ENCODE measurements around the gene CHFR. TPM values are rescaled to one million over a fixed set of nuclear protein-coding genes. Genes with fewer than 3 reads are reported as not detected.

Gene CHFR
- total RNA-seq, 2 experiments from 2014 or later: 75.1 to 85.6 TPM

DNA sequence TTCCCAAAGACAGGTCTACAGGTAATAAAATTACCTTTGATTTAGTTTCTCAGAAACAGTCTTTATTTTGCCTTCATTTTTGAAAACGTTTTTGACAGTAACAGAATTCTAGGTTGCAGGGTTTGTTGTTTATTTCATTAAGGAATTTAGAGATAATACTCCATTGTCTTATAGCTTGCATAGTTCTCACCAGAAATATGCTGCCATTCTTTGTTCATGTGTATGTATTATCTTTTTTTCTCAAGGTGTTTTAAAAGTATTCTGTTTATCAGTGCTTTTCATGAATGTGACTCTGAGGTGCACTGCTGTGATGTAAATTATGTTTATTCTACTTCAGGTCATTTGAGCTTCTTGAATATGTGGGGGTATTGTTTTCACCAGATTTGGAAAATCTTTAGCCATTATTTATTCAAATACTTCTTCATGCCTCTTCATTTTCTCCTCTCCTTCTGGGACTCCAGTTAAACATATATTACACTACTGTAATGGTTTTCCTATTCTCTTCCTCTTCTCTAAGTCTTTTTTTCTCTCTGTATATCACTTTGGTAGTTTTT, 36.0 kb upstream of the CHFR start:
- Mint-ChIP-seq H3K27ac (no peak overlapping the region), H3K4me3 (no peak overlapping the region), H3K4me1 (ENCODE audit: low read depth) (no peaks in the 10 kb centered on the region), H3K9me3 (peaks cover 7% of the 10 kb centered on the region), H3K36me3 (ENCODE audit: low read depth) (peaks cover 79% of the 10 kb centered on the region), H3K27me3 (no peaks in the 10 kb centered on the region)
- ChIA-PET CTCF (no interaction called here), POLR2A (no interaction called here)
- Histone ChIP-seq H3K4me1 (ENCODE audit: insufficient read depth, low read length) (no peaks in the 10 kb centered on the region), H3K27me3 (ENCODE audit: control insufficient read depth in 1 of 2, insufficient read depth in 2 of 2, low read length in 2 of 2) (no peaks in the 10 kb centered on the region), H3K36me3 (ENCODE audit: insufficient read depth, low read length) (no peaks in the 10 kb centered on the region), H3K27ac (ENCODE audit: low read depth in 1 of 2, low read length in 2 of 2) (no peak overlapping the region), H3K9me3 (ENCODE audit: control insufficient read depth in 1 of 2, insufficient read depth in 1 of 2, low read length in 2 of 2) (peaks cover 54 to 90% of the 10 kb centered on the region in 2 experiments), H3K4me3 (ENCODE audit: low read length) (no peak overlapping the region)
- intact Hi-C loops (cut with DNase I, micrococcal nuclease): loop anchor here in 1 of 2 experiments (5.0 kb wide), 1 partner anchor 139 kb away; no protein-coding TSS in a partner anchor
- TF ChIP-seq, protein P1, sequence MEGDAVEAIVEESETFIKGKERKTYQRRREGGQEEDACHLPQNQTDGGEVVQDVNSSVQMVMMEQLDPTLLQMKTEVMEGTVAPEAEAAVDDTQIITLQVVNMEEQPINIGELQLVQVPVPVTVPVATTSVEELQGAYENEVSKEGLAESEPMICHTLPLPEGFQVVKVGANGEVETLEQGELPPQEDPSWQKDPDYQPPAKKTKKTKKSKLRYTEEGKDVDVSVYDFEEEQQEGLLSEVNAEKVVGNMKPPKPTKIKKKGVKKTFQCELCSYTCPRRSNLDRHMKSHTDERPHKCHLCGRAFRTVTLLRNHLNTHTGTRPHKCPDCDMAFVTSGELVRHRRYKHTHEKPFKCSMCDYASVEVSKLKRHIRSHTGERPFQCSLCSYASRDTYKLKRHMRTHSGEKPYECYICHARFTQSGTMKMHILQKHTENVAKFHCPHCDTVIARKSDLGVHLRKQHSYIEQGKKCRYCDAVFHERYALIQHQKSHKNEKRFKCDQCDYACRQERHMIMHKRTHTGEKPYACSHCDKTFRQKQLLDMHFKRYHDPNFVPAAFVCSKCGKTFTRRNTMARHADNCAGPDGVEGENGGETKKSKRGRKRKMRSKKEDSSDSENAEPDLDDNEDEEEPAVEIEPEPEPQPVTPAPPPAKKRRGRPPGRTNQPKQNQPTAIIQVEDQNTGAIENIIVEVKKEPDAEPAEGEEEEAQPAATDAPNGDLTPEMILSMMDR (IDR thresholded peaks at IDR 0.05): no peak
- DNase-seq (no peak), ATAC-seq (ENCODE audit: poor library complexity) (no peak)

DNA sequence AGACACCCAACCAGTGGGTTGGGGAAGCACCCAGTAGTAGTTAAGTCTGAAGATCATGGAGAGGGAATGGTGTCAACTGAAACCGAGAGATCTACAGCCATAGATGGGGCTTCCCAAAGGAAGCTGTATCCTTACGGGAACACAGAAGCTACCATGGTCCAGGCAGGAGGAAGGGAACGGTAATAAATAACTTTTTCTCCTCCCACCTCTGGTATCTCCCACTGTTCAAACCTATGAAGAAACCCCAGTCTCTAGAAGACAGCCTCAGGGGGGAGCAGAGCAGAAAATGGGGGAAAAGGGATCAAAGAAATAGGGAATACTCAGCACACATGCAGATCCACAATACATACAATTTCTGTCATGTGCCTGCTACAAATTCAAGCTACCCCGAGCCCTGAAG, 35.3 kb upstream of the CHFR start:
- intact Hi-C loops (cut with DNase I, micrococcal nuclease): loop anchor here in 1 of 2 experiments (5.0 kb wide), 1 partner anchor 140 kb away; no protein-coding TSS in a partner anchor
- ChIA-PET POLR2A (no interaction called here), CTCF (no interaction called here)
- H3K4me3 ChIP-seq (ENCODE audit: low read length): no peak overlapping the region
- H3K27ac ChIP-seq (ENCODE audit: low read depth in 1 of 2, low read length in 2 of 2): no peak overlapping the region
- Mint-ChIP-seq H3K4me3 (no peak overlapping the region), H3K36me3 (ENCODE audit: low read depth) (peaks cover 79% of the 10 kb centered on the region), H3K27me3 (no peaks in the 10 kb centered on the region), H3K9me3 (peaks cover 13% of the 10 kb centered on the region), H3K4me1 (ENCODE audit: low read depth) (no peaks in the 10 kb centered on the region), H3K27ac (no peak overlapping the region)
- no peaks in the 10 kb centered on the region for H3K36me3 ChIP-seq (ENCODE audit: insufficient read depth, low read length)
- H3K27me3 ChIP-seq (ENCODE audit: control insufficient read depth in 1 of 2, insufficient read depth in 2 of 2, low read length in 2 of 2): no peaks in the 10 kb centered on the region
- no peak for DNase-seq
- TF ChIP-seq, protein P1 (IDR thresholded peaks at IDR 0.05): no peak
- ATAC-seq (ENCODE audit: poor library complexity): no peak
- H3K9me3 ChIP-seq (ENCODE audit: control insufficient read depth in 1 of 2, insufficient read depth in 1 of 2, low read length in 2 of 2): peaks cover 53 to 90% of the 10 kb centered on the region in 2 experiments
- H3K4me1 ChIP-seq (ENCODE audit: insufficient read depth, low read length): no peaks in the 10 kb centered on the region

DNA sequence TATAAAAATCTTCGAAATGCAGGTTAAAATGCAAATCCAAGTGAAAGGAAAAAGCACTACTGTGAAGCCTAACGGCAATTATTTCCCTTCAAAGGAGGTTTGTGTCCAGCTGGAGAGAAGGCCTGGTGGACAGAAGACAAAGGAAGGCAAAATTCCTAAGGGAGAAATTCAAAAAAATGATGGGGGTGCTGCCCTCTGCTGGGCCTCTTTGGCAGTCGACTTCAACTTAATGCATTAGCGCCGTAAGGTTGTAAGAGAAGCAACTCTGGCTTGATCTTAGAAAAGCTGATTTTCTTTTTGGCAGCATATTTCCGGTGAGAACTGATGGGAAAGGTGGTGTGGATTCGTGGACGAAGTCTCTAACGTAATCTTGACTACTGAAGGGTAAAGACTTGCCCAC, 34.3 kb upstream of the CHFR start:
- DNase-seq (no peak), ATAC-seq (ENCODE audit: poor library complexity) (no peak)
- peaks cover 56 to 92% of the 10 kb centered on the region in 2 experiments for H3K9me3 ChIP-seq (ENCODE audit: control insufficient read depth in 1 of 2, insufficient read depth in 1 of 2, low read length in 2 of 2)
- no peaks in the 10 kb centered on the region for H3K27me3 Mint-ChIP-seq
- H3K4me1 ChIP-seq (ENCODE audit: insufficient read depth, low read length): no peaks in the 10 kb centered on the region
- H3K4me3 ChIP-seq (ENCODE audit: low read length): no peak overlapping the region
- no peaks in the 10 kb centered on the region for H3K36me3 ChIP-seq (ENCODE audit: insufficient read depth, low read length)
- intact Hi-C loops (cut with DNase I, micrococcal nuclease): loop anchor here in 1 of 2 experiments (5.0 kb wide), 1 partner anchor 141 kb away; no protein-coding TSS in a partner anchor
- CTCF ChIA-PET: no interaction called here
- no peak overlapping the region for H3K4me3 Mint-ChIP-seq
- no peaks in the 10 kb centered on the region for H3K27me3 ChIP-seq (ENCODE audit: control insufficient read depth in 1 of 2, insufficient read depth in 2 of 2, low read length in 2 of 2)
- TF ChIP-seq, protein P1 (IDR thresholded peaks at IDR 0.05): no peak
- peaks cover 73% of the 10 kb centered on the region for H3K36me3 Mint-ChIP-seq (ENCODE audit: low read depth)
- H3K27ac ChIP-seq (ENCODE audit: low read depth in 1 of 2, low read length in 2 of 2): no peak overlapping the region
- no peak overlapping the region for H3K27ac Mint-ChIP-seq
- no peaks in the 10 kb centered on the region for H3K4me1 Mint-ChIP-seq (ENCODE audit: low read depth)
- H3K9me3 Mint-ChIP-seq: peaks cover 13% of the 10 kb centered on the region
- POLR2A ChIA-PET: no interaction called here
